Right forelimb (tissue), 1 donor: Measurements from ENCODE around the gene JPH2.
A peak's percentile ranks its signal among the peaks of the same experiment; 100 is the strongest.

Experiments
- DNase-seq: peaks from one replicate; pipeline ENCODE4 v3.0.0-alpha.2; 2018

JPH2 gene

DNA sequence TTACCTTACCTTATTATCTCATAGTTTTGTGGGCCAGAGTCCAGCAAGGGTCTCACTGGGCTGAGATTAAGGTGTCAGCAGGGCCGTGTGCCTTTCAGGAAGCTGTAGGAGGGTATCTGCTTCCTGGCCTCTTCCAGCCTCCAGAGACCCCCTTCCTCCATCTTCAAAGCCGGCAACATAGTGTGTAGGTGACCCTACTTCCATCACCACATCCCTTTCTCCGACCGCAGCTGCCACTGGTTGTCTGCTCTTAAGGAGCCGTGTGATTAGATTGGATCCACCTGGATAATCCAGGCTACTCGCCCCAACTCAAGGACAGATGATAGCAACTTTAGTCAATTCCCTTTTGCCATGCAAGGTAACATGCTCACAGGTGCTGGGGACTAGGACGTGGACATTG is 91.2 kb downstream of the JPH2 start:
- no peak for DNase-seq

DNA sequence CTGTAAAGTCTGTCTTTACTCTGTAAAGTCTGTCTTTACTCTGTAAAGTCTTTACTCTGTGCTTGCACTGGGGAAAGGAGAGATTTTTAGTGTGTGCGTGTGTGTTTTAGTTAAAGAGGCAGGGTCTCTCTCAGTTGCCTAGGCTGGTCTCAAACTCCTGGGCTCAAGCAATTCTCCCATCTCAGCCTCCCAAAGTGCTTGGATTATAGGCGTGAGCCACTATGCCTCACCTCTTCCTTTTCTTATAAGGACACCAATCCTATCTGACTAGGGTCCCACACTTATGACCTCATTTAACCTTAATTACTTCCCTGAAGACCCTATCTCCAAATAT is 93.8 kb downstream of the JPH2 start:
- DNase-seq = no peak

DNA sequence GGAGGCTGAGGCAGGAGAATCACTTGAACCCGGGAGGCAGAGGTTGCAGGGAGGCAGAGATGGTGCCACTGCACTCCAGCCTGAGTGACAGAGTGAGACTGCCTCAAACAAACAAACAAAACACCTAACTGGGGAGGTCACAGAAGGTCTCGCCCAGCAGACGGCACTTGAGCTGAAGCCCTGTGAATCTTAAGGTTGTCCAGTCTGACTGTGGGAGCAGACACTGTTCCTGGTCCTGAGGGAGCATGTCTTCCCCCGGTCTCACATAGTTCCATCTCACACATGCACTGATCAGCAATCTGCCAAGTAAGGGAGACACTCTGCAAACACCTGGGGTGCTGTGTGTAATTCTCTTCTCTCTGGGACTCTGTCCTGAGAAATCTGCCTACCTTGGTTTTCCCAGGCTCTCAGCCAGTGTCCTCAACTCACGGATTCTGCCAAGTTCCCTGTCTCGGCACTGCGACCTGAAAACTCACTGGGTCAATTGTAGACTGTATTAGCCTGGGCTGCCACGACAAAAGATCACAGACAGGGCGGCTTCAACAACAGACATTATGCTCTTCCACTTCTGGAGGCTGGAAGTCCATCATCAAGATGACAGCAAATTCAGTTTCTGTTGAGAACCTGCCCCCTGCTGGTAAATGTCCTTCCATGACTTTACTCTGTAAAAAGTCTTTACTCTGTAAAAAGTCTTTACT is 94.3 kb downstream of the JPH2 start:
- DNase-seq = no peak

DNA sequence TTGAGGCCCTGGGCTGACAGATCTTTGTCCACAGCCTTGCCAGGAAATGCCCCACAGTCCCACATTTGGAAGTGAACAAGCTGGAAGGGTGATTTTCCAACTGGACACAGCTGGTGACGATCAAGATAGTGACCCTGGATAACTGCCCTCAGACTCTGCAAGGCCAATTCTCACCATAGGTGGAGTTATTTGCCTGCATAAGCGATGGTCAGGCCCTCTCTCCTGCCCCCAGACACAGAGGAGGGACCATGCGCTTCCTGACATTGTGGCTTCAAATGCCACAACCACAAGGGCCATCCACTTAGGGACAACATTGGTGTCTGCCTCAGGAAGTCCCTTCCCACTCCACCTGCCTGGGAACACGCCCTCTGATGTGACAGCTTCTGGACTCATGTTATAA is 96.0 kb downstream of the JPH2 start:
- DNase-seq = no peak

DNA sequence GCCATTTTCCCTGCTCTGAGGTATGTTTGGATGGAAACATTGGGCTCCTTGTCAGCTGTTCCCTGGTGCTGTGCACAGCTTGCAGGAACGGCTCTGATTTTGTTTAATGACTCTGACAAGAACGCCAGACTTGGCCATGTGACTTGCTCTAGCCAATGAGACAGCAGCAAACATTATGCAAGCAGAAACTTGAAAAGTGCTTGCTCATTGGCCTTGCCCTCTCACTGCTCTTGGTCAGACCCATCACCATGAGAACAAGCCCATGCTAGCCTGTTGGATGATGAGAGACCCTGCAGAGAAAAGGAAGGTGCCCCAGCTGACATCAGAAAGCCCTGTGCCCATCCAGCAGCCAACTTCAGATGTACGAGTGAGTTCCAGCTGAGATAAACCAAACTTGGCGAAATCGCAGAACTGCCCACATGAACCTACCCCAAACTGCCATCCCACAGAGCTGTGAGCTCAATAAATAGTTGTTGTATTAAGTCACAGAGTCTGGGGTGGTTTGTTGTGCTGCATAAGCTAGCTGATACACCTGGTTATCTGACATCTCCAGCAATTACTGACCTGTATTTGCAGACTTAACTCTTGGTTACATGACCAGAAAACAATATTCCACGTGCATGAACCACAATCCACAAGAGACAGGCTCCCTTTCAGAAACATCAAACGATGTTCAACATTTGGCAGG is 96.9 kb downstream of the JPH2 start:
- DNase-seq = no peak

DNA sequence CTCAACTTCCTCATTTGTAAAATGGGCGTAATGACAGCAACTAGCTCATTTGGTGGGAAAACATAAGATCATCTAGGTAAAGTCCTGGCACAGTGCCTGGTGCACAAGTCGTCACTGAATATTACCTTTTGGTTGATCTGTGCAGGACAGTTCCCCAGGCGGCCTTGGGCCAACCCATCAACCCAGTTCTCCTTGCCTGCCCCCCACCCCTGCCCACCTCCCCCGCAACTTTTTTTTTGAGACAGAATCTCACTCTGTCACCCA is 99.2 kb downstream of the JPH2 start:
- no peak for DNase-seq

DNA sequence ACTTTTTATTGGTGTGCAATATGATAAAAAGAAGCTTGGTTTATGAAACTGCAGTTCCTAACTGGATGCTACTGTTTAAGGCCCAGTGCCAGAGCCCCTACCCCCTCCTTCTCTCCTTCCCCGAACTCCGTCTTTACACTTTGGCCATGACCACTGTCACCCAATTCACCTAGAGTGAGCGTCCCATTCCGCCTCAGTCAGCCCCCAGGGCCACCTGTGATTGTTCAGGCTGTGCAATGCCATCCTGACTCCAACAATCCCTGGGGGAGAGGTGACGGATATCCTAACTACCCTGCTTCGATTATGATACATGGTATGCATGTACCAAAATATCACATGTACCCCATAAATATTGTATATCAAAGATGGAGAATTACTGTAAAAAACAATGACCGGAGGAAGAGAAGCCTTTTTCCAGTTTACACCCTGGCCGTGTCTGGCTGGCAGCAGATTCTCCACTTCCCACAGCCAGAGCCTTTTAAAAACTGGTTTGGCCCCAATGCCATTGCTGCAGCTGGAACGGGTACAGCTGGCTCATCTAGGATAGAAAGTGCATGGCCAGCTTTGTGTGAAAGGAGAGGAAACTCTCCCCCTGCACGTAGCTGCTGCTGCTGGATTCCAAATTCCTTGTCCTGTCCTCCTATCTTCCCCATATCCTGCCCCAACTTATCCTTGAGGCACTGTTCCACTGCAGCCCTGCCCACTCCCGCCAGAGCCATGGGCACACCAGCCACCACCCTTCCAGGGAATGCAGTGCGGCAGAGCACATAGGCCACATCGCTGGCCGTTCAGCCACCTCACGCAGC is 99.7 kb downstream of the JPH2 start:
- DNase-seq = no peak

DNA sequence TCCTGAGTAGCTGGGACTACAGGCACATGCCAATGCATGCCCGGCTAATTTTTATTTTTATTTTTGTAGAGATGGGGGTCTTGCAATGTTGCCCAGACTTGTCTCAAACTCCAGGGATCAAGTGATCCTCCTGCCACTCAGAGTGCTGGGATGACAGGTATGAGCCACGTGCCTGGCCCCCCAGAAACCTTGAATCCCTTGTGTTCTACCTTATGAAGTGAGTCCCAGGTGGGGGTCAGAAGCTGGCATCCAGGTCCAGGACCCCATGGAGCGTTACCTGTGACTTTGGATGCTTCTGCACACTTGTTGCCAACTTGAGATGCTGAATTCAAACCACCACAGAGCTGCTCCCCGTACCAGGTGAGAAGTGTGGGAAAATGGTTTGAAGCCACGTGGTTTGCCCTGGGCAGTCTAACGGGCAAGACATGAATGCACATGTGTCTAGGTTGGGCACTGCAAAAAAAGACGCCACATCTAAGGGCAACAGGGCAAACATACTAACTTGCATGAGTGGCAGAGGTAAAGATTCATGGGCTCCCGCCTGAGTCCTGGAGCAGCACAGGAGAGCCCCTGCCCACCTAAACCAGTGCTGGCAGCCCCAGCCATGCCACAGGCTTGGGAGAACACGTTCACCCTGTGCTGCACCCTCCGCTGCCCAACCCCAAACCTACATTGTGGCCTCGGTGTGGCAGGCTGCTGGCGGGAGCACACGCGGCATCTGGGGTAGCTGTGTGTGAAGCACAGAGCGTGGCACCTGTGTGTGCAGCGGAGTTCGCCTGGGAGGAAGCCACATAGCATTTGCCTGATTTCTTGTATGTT is 101.2 kb downstream of the JPH2 start:
- DNase-seq = no peak

DNA sequence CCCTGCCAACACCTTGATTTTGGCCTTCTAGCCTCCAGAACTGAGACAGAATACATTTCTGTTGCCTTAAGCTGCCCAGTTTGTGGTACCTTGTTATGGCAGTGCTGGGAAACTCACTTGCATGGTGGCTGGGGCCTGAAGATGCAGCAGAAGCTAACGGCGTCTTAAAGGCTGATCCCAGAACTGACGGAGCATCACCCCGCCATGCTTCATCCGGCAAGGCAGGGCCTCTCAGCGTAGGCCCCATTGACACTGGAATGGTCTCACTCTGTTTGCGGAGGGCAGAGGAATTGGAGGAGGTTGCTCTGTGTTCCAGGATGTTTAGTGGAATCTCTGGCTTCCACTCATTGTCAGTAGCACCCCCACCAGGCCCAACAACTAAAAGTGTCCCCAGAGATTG is 102.1 kb downstream of the JPH2 start:
- no peak for DNase-seq

DNA sequence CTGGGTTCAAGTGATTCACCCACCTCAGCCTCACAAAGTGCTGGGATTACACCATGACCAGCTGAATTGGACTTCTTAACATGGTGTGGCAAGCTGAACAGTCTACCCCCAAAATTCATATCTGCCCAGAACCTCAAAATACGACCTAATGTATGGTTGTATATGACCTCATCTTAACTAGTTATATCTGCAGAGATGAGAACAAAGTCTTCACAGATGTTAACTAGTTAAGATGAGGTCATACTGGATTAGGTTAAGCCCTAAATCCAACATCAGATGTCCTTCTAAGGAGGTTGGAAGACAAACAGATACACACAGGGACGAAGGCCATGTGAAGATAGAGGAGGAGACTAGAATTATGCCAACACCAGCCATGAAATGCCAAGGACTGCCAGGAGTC is 102.5 kb downstream of the JPH2 start:
- DNase-seq = no peak

DNA sequence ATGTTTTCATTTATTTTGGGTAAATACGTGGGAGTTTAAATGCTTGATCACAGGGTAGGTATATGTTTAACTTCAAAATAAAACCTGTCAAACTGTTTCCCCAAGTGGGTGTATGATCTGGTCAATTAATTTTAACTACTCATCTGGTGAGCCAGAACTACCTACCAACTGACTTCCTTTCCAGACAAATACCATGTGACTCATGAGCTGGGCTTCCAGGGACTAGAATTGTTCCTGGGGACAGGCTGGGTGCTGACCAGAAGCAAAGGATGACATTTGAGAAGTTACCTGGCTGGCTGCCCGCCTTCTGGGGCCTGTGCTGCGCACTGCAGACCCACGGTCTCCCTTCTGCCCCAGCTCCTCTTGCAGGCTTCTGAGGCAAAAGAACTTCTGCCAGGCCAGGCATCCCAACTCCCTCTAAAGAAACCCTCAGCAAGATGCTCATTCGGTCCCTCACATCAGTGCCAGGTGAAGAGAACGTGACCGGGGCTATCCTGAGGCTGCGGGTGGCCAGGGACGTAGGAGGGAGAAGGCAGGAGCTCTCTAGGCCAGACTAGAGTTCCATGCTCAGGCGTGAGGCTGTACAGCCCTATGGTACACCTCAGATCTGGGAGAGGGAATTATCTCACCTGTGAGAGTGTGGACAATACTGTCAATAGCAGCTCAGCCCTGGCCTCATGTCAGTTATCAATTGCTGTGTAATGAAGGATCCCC is 103.6 kb downstream of the JPH2 start:
- no peak for DNase-seq

DNA sequence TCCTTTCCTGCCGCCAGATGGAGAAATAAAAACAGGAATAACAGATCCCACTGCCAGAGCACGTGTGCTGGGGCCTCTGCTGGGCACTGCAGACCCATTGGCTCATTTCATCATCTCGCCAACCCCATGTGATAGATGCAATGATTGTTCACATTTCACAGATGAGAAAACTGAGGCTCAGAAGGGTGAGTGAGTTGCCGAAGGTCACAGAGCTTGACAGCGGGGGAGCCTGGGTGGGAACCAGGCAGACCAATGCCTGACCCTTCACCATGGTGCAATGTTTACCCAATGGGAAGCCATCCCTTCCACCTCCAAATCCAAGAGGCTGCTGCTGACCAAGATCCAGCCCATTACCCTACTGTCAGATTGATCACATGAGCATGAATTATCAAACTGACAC is 105.1 kb downstream of the JPH2 start:
- DNase-seq = no peak

DNA sequence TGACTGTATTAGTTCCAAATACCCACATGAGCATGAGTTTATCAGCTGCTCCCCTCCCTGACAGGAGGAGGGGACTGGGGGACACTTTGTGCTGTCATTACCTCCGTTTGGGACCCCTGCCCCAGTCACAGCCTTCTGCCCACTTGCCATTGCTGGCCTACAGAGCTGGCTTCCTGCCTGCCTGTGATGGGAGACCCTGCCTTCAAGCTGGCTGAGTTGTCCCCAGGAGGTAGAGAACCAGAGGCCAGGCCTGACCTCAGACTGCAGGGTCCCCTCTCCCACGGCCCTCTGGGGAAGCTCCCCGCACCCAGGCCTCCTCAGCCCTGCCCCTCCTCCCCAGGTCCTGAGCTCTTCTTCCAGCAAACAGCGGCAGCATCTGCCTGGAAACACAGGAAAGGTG is 105.5 kb downstream of the JPH2 start:
- no peak for DNase-seq

DNA sequence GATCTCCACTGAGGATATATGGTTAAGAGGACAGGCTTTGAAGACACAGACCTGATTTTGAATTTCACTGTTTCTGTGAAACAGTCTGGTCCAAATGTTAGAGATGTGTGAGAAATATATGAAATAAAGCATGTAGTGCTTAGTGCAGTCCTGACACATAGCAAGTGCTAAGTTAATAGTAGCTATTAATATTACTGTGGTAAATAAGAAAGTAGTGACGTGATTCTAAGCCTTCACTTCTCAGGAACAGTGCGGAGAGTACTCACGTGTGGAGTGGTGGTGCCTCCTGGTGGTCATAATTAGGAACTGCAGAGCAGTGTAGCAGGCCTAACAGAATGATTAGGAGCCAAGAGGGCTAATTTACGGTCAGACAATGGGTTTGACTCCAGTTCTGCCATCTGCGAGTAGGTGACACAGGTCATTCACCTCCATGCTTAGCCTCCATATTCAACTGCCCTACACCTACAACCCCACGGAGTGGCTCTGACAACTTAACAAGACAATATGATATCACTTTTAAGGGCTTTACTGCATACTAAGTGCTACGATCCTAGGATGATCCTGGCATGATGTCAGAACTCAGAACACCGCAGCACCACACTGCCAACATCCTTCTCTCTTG is 106.2 kb downstream of the JPH2 start:
- DNase-seq = peak; percentile 78

DNA sequence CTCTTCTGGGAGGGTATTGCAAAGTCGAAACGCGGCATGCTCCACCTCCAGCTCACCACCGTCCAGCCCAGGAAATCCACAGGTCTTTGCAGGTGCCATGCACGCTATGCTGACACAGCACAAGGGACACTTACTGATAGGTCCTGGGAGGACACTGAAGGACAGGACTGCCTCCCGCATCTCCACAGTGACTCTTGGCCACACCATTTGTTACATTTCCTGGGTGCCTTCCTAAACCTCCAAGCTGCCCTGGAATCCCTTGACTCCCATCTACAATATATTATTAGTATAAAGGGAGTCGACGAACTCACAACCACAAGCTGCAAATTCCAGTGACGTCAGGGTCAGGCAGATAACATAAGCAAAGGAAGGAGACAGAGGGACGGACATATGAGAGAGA is 106.9 kb downstream of the JPH2 start:
- DNase-seq = no peak

DNA sequence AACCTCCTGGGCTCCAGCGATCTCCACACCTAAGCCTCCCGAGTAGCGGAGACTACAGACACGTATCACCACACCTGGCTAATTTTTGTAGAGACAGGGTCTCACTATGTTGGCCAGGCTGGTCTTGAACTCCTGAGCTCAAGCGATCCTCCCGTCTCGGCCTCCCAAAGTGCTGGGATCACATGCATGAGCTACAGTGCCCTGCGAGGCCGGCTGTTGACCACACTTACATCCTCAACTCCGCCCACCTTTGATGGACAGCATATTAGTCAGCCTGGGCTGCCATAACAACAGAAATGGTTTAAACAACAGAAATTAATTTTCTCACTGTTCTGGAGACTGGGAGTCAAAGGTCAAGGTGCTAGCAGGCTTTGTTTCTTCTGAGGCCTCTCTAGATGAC is 107.7 kb downstream of the JPH2 start:
- DNase-seq = no peak

DNA sequence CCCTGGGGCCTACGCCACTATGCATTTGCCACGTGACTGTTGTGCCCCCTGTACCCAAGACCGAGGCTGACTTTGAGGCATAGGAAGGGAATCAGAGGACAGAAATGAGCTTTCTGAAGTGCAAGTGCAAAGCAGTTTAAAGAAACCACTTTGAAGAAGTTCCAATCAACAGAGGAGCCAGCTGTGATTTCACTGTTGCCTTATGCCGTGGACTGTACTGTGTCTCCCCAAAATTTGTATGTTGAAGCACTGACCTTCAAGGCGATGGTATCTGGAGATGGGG is 111.1 kb downstream of the JPH2 start:
- no peak for DNase-seq

DNA sequence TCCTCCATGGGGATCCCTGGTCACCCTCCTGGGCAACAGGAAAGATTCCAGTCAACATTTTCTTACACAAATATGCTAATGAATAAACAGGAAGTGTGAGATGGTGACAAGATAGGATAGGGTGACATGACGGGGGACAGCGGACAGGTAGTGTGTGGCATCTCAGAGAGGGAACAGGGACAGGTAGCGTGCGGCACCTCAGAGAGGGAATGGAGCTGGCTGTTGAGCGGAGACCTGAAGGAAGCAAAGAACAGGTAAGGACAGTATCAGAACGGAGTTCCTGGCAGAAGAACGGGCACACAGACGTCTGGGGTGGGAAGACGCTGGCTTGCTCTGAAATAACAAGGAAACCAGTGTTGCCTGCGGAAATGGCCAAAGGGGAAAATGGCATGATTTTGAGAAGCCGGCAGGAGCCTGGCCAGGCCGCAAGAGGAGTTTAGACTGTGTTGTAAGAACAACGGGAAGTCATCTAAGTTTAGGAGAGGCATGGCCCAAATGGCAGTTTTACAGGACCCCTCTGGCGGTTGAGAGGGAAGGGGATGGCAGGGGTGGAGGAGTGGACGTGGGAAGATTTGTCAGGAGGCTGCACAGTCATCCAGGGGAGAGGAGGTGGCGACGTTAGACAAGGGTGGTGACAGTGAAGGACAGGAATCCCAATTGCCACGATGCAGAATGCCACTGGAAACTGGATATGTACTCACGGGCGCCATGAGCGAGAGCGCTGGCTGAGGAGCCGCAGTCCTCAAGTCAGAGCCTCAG is 111.6 kb downstream of the JPH2 start:
- DNase-seq = no peak

DNA sequence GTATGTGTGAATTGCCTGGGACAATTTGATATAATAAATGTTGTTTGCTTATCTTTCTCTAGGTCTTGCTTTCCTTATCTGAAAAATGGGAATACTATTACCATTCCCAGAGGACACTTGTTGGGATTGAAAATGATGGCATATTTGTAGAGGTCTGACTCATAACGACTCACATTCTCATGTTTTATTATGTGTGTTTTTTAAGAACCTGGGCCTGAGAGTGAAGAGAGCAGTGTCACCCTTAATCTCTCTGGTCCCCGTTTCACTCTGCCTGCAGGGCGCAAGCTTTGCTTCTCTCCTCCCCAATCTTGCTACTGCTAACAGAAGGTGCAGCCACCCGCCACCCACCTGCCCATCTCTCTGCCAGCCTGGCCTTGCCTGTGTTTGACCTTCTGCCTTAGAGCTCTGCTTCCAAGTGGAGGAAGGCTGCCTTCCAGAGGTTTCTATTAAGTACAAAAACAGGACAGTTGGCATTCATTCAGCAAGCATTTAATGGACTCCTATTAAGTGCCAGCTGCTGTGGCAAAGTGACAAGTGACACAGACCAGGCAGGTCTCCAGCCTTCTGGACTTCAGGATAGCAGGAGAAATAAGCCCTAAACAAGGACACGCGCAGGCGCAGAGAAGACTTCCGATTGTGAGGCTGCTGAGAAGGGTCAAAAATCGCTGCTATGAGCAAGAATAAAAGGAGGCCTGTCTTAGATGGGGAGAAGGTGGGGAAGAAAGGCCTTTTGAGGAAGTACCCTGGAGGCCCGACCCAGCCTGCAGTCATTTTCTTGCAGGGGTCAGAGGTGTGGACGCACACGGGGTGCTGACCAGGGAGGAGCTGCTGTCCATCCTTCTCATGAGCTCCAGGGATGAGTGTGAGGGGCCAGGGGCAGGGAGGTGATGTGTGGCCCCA is 112.5 kb downstream of the JPH2 start:
- no peak for DNase-seq

DNA sequence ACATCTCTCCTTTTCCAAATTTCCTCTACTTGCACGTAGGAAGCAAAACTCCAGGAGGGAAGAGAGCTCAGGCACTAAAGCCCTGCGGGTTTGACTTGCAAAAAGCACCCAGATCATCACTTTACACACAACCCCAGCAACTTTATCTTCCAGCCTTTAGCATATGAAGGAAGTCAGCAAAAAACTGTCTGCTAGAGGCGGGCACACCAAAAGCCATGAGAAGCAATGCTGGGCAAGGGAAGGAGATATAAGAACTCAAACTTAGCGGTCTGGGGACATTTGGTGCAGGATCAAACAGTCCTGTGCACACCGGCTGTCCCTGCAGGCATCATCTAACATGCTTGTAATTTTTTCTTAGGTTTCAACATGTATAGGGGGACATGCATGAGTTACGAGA is 113.3 kb downstream of the JPH2 start:
- DNase-seq = no peak
